Subcutaneous abdominal adipose tissue (tissue), 5 donors: Measurements from ENCODE around the gene NDUFS5.

ENCODE experiments used
- H3K27ac ChIP-seq: one replicate; pipeline ENCODE4 v1.7.0; 2013; ENCODE audit warnings: low read depth, mild to moderate bottlenecking, inconsistent platforms, low read length, moderate library complexity
- H3K27me3 ChIP-seq, 5 donors: one replicate each; pipeline ENCODE4 v1.7.0; 2013; ENCODE audit warnings: low read length in 5 of 5, inconsistent platforms in 1 of 5; ENCODE audit not compliant: control insufficient read depth in 5 of 5, insufficient read depth in 4 of 5
- H3K36me3 ChIP-seq, 5 donors: one replicate each; pipeline ENCODE4 v1.7.0; 2013; ENCODE audit warnings: low read length in 5 of 5; ENCODE audit not compliant: control insufficient read depth in 5 of 5, insufficient read depth in 5 of 5
- H3K4me1 ChIP-seq, 5 donors: one replicate each; pipeline ENCODE4 v1.7.0; 2013; ENCODE audit warnings: low read length in 5 of 5, mild to moderate bottlenecking in 3 of 5, moderate library complexity in 1 of 5; ENCODE audit not compliant: control insufficient read depth in 5 of 5, insufficient read depth in 5 of 5
- H3K4me3 ChIP-seq, 5 donors: one replicate each; pipeline ENCODE4 v1.7.0; 2013; ENCODE audit warnings: low read length in 5 of 5, low read depth in 1 of 5
- H3K9ac ChIP-seq, 5 donors: one replicate each; pipeline ENCODE4 v1.7.0; 2013; ENCODE audit warnings: low read length in 5 of 5, mild to moderate bottlenecking in 4 of 5, moderate library complexity in 3 of 5
- H3K9me3 ChIP-seq, 5 donors: one replicate each; pipeline ENCODE4 v1.7.0; 2013; ENCODE audit warnings: low read length in 5 of 5; ENCODE audit not compliant: control insufficient read depth in 5 of 5
- donor health status: healthy.
- donor health status: healthy.
- donor health status: healthy.
- donor health status: healthy.
- donor health status: healthy.

NDUFS5 gene

DNA sequence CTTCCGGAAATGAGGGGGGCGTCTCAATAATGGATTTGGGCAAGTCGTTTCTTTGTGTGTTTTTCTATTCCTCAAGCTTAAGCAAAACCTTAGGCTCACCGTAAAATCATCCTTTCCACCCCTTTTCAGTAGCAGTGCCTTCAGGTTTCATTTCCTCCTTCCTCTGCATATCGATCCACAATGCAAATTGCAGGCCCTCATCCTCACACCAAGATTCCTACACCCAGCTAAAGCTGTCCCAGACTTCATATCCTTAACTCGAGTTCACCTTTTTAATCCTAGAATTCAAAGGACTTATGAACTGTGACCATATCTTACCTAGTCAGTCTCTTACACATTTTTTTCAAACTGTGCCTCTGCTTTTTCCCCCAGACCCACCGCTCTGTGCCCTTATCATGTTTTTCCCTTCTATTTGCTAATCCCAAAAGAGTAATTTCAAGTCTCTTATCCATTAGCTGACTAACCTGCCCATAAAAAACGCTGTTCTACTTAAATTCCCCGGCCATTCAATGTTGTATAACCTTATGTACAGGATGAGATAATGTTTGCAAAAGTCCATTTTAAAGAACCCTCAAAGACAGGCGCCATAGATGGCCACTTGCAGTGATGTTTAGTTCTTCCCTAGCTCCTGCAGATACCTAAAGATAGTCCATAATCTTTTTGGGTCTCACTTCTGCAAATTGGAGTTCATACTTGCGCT is 33.6 kb upstream of the NDUFS5 start:
- peak overlapping the region; percentile 59 to 91 (median 81) for H3K9ac ChIP-seq
- peak overlapping the region; percentile 89 for H3K27ac ChIP-seq
- no peaks in the 10 kb centered on the region for H3K27me3 ChIP-seq
- peaks cover 9 to 36% (median 25%) of the 10 kb centered on the region in 5 donors for H3K4me1 ChIP-seq
- no peaks in the 10 kb centered on the region for H3K36me3 ChIP-seq
- no peaks in the 10 kb centered on the region for H3K9me3 ChIP-seq
- peak overlapping the region; percentile 79 to 92 (median 86) for H3K4me3 ChIP-seq

DNA sequence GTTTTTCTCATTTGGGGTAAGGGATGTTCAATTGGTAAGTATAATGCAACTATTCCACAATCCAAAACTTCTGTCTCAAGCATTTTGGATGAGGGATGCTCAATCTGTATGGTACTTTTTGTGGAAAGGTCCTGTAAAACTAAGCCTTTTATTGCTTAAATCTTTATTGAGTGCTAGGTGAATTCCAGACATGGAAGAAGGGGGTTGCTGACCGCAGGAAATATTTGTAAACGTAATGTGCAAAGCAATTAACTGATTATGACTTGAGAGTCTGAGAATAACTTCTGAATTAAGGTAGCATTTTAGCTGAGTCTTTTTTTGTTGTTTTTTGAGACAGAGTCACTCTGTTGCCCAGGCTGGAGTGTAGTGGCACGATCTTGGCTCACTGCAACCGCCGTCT is 32.0 kb upstream of the NDUFS5 start:
- Histone ChIP-seq H3K4me3 (no peak overlapping the region), H3K4me1 (peaks cover 9 to 40% (median 31%) of the 10 kb centered on the region in 5 donors), H3K9me3 (no peaks in the 10 kb centered on the region), H3K9ac (no peak overlapping the region), H3K36me3 (peaks cover 5 to 8% (median 5%) of the 10 kb centered on the region in 5 donors), H3K27ac (no peak overlapping the region), H3K27me3 (no peaks in the 10 kb centered on the region)

DNA sequence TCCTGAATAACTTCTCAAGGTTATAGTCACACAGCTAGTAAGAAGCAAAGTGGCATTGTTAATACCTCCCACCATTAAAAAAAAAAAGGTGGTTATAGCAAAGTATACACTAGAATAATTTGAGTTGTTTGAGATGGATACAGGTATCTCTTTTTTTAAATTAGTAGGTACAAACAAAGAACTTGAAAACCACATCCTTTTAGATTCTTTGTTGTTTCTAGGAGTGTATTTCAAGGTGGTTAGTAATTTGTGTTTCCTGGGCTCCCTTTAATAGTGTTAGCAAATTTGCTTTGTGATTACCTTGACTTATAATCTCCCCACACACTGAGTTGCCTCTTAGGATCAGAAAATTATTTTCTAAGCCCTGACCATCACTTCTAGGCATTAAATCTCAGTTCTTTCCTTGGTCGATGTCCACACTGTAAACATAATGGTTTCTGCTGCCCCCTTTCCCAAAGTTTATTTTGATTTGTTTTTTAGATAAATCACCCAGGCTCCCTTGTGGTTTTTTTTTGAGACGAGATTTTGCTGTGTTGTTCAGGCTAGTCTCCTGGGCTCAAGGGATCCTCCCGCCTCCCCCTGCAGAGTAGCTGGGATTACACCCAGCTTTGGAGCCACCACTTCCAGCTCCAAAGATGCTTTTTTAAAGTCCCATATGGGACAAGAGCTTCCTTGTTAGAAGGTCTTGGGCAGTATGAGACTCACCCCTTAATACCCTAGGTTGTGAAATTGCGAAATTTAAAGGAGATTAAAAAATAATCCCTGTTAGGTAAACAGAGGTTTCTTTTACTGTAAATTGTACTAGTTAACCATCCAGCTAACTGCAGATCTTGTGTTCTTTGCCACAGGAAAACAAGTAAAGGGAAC is 28.9 kb upstream of the NDUFS5 start:
- peaks cover 6 to 35% (median 22%) of the 10 kb centered on the region in 5 donors for H3K4me1 ChIP-seq

DNA sequence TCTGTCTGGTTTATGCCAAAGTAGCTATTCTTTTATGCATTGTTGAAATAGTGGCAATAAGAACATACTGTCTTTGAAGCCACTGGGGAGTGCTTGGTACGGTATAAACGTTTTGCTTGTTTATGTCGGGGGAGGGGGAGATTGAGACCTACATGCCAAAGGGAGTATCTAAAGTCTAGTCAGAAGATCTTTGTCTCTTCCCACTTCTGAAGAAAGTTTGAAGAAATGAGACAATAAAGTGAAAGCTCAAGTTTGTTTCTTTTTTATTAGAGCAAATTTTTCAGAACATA is 28.3 kb upstream of the NDUFS5 start:
- H3K4me1 ChIP-seq: peaks cover 4 to 34% (median 20%) of the 10 kb centered on the region in 5 donors
- no peaks in the 10 kb centered on the region for H3K9me3 ChIP-seq
- peak overlapping the region in 1 of 5 donors; percentile 40 for H3K9ac ChIP-seq
- no peak overlapping the region for H3K4me3 ChIP-seq
- peak overlapping the region; percentile 17 for H3K27ac ChIP-seq
- H3K27me3 ChIP-seq: no peaks in the 10 kb centered on the region
- peaks cover 19 to 35% (median 30%) of the 10 kb centered on the region in 5 donors for H3K36me3 ChIP-seq

More for the DNA sequence above, 28.9 kb upstream of the NDUFS5 start:
- H3K27ac ChIP-seq: peak overlapping the region; percentile 17
- H3K4me3 ChIP-seq: no peak overlapping the region
- H3K27me3 ChIP-seq: no peaks in the 10 kb centered on the region
- H3K9ac ChIP-seq: peak overlapping the region in 1 of 5 donors; percentile 40
- H3K9me3 ChIP-seq: no peaks in the 10 kb centered on the region
- H3K36me3 ChIP-seq: peaks cover 19 to 33% (median 27%) of the 10 kb centered on the region in 5 donors

DNA sequence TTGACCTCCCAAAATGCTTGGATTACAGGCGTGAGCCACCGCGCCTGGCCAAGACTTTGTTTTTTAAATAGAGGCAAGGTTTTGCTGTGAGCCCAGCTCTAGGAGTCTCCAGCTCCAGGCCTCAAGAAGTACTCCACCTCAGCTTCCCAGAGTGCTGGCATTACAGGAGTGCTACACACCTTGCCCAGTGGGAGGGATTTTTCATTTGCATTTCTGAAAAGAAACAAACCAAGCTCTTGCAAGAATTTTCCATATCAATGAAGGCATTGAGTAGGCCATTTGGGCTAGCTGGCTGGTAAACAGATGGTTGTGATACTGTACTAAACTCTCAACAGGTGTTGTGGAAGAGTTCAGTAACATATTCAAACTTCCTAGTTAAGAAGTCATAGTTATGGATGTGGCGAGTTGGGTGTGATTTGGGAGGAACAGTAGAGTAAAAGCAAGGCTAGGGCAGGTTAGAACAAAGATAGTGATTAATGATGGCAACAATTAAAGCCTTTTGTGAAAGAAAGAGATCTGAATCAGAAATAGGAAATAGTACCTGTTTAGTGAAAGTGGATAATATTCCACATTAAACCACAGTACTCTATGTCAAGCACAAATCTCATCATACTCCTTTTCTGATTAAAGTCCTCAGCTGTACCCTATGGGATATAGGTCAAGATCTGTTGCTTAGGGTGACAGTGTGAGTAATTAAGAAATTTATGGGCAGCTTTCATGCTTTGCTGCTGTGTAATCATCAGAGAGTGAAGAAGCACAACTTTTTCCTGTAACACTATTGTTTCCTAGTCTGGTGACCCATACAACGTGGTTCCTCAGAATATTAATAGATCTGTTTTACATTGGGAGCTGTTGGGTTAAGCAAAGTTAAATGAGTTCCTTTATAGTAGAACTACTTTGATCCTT is 24.4 kb upstream of the NDUFS5 start:
- Histone ChIP-seq H3K4me3 (no peak overlapping the region), H3K27me3 (no peaks in the 10 kb centered on the region), H3K36me3 (peaks cover 41 to 72% (median 56%) of the 10 kb centered on the region in 5 donors), H3K27ac (peak overlapping the region; percentile 93), H3K4me1 (peaks cover 3 to 32% (median 21%) of the 10 kb centered on the region in 5 donors), H3K9ac (peak overlapping the region in 1 of 5 donors; percentile 79), H3K9me3 (no peaks in the 10 kb centered on the region)

DNA sequence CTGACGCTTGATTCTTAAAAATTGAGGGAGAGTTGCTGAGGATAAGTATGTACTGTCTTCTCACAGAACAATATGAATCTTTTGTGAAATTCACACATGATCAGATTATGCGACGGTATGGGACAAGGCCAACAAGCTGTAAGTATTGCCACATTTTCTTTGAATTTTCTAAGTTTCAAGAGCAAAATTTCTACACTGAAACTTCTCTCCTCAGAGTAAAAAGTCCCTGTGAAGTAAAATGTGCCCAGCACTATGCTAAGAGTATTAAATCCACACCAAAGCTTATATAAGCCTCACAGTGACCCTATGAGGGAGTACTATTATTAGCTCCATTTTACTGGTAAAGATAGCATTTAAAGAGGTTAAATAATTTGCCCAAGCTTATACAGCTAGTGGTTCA is 22.9 kb upstream of the NDUFS5 start:
- Histone ChIP-seq H3K4me3 (no peak overlapping the region), H3K27me3 (no peaks in the 10 kb centered on the region), H3K36me3 (peaks cover 47 to 86% (median 62%) of the 10 kb centered on the region in 5 donors), H3K9me3 (no peaks in the 10 kb centered on the region), H3K27ac (peak overlapping the region; percentile 93), H3K4me1 (peaks cover 0 to 22% (median 11%) of the 10 kb centered on the region in 5 donors), H3K9ac (peak overlapping the region in 4 of 5 donors; percentile 45 to 79 (median 63))

DNA sequence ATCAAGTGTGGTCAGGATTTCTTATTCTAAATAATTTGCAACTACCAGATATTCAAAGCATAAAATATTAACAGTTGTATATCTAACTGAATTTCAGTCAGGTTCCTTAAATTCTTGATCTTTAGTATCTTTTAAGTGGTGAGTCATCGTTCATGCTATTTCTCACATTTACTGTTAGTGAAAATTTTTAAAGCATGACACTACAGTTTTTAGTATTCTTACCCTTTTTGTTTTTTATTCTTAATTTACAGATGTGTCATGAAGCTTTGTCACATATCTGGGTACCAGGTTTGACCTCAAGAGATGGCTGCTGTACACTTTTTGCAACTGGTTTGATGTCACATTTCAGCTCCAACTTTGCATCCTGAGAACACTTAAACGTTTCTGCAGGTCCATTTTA is 22.4 kb upstream of the NDUFS5 start:
- H3K27ac ChIP-seq: peak overlapping the region; percentile 93
- no peaks in the 10 kb centered on the region for H3K27me3 ChIP-seq
- H3K9me3 ChIP-seq: no peaks in the 10 kb centered on the region
- H3K36me3 ChIP-seq: peaks cover 48 to 86% (median 61%) of the 10 kb centered on the region in 5 donors
- no peak overlapping the region for H3K4me3 ChIP-seq
- peak overlapping the region in 3 of 5 donors; percentile 45 to 79 (median 75) for H3K9ac ChIP-seq
- peaks cover 0 to 23% (median 11%) of the 10 kb centered on the region in 5 donors for H3K4me1 ChIP-seq

DNA sequence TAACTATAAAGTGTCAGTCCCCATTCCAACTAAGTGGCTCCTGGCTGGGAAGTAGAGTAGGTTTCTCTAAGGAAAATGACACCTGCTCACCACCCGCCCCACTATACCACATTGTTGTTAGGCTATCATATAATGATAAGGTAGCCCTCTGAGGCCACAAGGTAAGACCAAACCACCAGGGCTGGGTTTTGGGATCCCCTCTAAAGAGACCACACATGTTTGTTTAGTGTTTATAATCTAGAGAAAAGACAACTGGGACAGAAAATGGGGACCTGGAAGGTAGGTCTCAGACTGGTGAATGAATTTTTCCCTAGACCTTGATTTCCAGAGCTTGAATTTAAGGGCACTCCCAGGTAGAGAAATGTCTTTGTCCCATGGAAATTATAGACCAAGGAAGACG is 19.9 kb upstream of the NDUFS5 start:
- peaks cover 37 to 87% (median 56%) of the 10 kb centered on the region in 5 donors for H3K36me3 ChIP-seq

DNA sequence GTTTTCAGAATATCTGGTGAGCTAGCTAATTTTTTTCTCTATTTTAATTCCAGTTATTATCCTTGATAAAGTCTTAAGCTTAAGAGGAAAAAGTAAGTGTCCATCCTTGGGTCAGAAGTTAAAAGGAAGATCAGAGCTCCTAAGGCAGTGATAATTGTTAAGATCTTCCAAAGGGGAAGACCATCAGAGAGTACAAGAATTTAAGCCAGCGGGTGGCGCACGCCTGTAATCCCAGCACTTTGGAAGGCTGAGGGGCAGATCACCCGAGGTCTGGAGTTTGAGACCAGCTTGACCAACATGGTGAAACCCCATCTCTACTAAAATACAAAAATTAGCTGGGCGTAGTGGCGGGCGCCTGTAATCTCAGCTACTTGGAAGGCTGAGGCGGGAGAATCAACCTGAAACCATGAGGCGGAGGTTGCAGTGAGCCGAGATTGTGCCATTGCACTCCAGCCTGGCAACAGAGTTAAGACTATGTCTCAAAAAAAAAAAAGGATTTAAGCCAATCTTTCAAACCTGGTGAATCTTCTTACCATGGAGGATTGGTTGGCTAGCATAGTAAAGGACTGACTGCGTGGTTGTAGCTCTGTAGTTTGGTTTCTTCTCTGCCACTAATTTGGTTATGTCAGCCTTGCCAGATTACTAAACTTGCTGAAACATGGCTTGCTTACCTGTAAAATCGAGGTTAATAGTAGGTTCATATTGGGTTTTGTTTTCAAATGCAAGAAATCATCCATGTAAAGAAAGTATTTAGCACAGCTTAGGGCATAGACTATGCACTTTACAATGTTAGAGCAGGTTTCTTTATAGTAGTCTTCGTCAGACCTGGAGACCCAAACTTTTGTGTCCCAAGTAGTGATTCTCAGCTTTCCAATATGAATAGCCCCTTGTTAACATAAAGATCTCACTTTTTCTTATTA is 19.2 kb upstream of the NDUFS5 start:
- Histone ChIP-seq H3K36me3 (peaks cover 33 to 82% (median 52%) of the 10 kb centered on the region in 5 donors), H3K9me3 (no peaks in the 10 kb centered on the region), H3K4me1 (peaks cover 0 to 21% (median 11%) of the 10 kb centered on the region in 5 donors), H3K27me3 (no peaks in the 10 kb centered on the region), H3K4me3 (no peak overlapping the region), H3K9ac (no peak overlapping the region), H3K27ac (no peak overlapping the region)

More for the DNA sequence above, 19.9 kb upstream of the NDUFS5 start:
- no peak overlapping the region for H3K4me3 ChIP-seq
- H3K9me3 ChIP-seq: no peaks in the 10 kb centered on the region
- H3K27ac ChIP-seq: no peak overlapping the region
- no peak overlapping the region for H3K9ac ChIP-seq
- no peaks in the 10 kb centered on the region for H3K27me3 ChIP-seq
- H3K4me1 ChIP-seq: peaks cover 0 to 23% (median 11%) of the 10 kb centered on the region in 5 donors
